Fibroblast of mammary gland (primary cell): ENCODE measurements around the gene RTN4.

Experiments
- DNase-seq: peaks from one replicate; pipeline ENCODE4 v3.0.0-alpha.2; 2010; ENCODE audit warnings: low read depth
- H3K4me3 ChIP-seq: 2 replicates; pipeline ENCODE4 v1.5.1; 2011; ENCODE audit warnings: low read depth, mild to moderate bottlenecking, low read length, moderate library complexity; ENCODE audit not compliant: control insufficient read depth
- TF ChIP-seq, protein P1 (sequence below): conservative IDR thresholded peaks from 2 replicates; pipeline ENCODE4 v1.5.1; 2011; ENCODE audit warnings: low read depth, low read length, inconsistent platforms; ENCODE audit not compliant: control insufficient read depth, insufficient read depth

RTN4 gene

GRCh38 chr2:54935389-54935788, 114.9 kb downstream of the RTN4 start:
- H3K4me3 ChIP-seq: no peak overlapping the region
- TF ChIP-seq, protein P1, sequence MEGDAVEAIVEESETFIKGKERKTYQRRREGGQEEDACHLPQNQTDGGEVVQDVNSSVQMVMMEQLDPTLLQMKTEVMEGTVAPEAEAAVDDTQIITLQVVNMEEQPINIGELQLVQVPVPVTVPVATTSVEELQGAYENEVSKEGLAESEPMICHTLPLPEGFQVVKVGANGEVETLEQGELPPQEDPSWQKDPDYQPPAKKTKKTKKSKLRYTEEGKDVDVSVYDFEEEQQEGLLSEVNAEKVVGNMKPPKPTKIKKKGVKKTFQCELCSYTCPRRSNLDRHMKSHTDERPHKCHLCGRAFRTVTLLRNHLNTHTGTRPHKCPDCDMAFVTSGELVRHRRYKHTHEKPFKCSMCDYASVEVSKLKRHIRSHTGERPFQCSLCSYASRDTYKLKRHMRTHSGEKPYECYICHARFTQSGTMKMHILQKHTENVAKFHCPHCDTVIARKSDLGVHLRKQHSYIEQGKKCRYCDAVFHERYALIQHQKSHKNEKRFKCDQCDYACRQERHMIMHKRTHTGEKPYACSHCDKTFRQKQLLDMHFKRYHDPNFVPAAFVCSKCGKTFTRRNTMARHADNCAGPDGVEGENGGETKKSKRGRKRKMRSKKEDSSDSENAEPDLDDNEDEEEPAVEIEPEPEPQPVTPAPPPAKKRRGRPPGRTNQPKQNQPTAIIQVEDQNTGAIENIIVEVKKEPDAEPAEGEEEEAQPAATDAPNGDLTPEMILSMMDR: no peak
- no peak for DNase-seq

- no peak overlapping the region for H3K4me3 ChIP-seq
- DNase-seq: no peak
- TF ChIP-seq, protein P1: no peak
Observed at GRCh38 chr2:54931473-54931872, 118.8 kb downstream of the RTN4 start.

DNA sequence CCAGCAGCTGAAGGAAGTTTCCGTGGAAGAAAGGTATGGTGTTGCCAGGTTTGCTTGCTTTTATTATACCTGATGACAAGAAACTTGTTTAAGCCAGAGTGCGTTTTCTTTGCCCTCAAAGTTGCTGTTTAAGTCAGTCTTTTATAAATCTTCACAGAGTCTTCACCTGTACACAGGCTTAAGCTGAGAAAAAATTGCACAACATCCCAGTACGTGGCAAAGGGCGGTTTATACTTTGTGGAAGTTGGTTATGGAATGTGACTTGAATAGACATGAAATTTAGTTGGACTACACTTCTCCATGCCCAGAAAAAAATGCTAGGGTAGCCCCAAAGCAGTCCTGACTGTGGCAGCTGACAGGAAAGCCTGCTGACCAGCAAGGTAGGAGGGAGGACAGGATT, 121.5 kb downstream of the RTN4 start:
- no peak for DNase-seq
- TF ChIP-seq, protein P1: no peak
- no peak overlapping the region for H3K4me3 ChIP-seq

DNA sequence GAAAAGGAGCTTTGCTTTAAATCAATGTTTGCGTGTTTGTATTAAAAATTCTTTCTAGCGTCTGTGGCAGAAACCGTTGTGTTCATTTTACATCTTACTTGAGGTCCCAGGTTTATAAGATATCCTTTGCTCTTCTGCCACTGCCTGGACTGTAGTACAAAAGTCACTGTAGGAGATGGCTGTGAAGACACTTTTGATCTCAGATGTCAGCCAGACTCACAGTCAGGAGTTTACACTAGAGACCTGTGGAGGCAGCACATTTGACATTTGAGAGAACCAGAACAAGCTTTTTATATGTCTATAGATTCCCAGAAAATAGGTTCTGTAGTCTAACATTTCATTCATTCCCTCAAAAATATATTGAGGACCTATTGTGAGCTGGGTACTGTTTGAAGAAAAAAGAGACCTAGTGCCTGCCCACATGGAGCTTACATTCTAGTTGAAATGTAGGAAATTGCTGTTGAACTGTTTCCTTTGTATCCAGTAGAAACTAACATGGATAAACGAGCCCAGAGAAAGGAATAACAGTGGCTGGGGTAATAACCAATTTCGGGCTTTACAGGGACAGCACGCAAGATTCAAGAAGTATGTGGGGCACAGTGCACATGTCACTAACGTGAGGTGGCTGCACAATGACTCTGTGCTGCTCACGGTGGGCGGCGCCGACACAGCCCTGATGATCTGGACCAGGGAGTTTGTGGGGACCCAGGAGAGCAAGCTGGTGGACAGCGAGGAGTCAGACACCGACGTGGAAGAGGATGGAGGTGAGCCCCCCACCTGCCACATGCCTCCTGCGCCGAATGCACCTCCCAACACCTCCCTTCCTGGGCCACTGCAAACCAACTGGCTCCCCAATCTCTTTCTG, 122.3 kb downstream of the RTN4 start:
- H3K4me3 ChIP-seq: no peak overlapping the region
- no peak for DNase-seq
- TF ChIP-seq, protein P1: no peak

DNA sequence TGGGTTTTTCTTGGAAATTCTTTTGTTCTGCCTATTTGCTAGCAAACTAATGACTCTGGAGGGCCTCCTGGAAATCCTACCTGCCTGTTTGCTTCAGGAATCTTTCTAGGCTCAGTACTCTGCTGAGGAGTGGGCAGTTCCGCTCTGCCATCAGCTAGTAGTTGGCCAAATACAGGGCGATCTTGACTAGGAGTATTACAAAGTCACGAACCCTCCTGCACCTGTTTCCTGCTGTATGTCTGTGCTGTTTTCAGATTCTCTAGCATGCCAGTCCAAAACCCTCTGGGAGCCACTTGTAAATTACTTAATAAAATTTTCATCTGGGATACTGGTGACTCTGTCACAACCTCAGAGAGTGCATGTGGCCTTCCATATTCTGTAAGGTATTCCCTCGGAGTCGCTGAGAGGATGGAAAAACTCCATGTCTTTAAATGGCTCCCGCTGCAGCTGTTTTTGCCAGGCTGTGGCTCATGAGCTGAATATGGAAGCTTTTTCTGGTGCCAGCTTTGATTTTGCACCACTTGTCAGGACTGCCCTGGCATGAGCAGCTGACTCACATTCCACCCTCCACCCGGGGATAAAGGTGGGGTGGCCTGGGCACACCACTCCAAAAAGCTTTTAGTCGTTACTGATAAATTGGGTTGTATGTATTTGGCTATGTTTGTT, 123.0 kb downstream of the RTN4 start:
- no peak overlapping the region for H3K4me3 ChIP-seq
- no peak for DNase-seq
- TF ChIP-seq, protein P1: no peak

- H3K4me3 ChIP-seq: no peak overlapping the region
- no peak for DNase-seq
- TF ChIP-seq, protein P1: no peak
Observed at GRCh38 chr2:54925022-54925421, 125.2 kb downstream of the RTN4 start.
